Tibial artery (tissue), 4 donors: ENCODE measurements around the gene EXOC8.
"Not testable (repeated sequence)": the region's sequence is repeated elsewhere in the genome, so short reads cannot be mapped to it uniquely, and the experiment has no call there.

ENCODE experiments used
- DNase-seq, 2 donors: peaks; one replicate each; pipeline ENCODE4 v3.0.0-alpha.2; 2019
- H3K27ac ChIP-seq, 2 donors: fragments of 200-600 bp; sonication (generic) in 1 of 2; 1 replicate in 1 of 2; 2 replicates in 1 of 2; pipeline ENCODE4 v1.5.1; 2018 to 2019; ENCODE audit warnings: mild to moderate bottlenecking in 1 of 2
- H3K27me3 ChIP-seq, 2 donors: fragments of 200-600 bp; sonication (generic) in 1 of 2; one replicate each; pipeline versions ENCODE4 v1.5.1 to v1.6.0; 2016 to 2019
- H3K36me3 ChIP-seq, 3 donors: fragments of 200-600 bp; sonication (generic) in 2 of 3; one replicate each; pipeline ENCODE4 v1.5.1; 2016 to 2019; ENCODE audit warnings: mild to moderate bottlenecking in 2 of 3
- H3K4me1 ChIP-seq, 4 donors: fragments of 200-600 bp; sonication (generic) in 2 of 4; 1 replicate in 3 of 4; 2 replicates in 1 of 4; pipeline ENCODE4 v1.5.1; 2016 to 2019
- H3K4me3 ChIP-seq, 2 donors: fragments of 200-600 bp; sonication (generic) in 1 of 2; 1 replicate in 1 of 2; 2 replicates in 1 of 2; pipeline ENCODE4 v1.5.1; 2018 to 2019; ENCODE audit warnings: mild to moderate bottlenecking in 2 of 2
- H3K9me3 ChIP-seq, 3 donors: fragments of 200-600 bp; sonication (generic) in 1 of 3; one replicate each; pipeline ENCODE4 v1.5.1; 2016 to 2019
- intact Hi-C: fragments of 100-400 bp; cut with DNase I; formaldehyde crosslinking; loops from one replicate; pipeline ENCODE4 v1.15.0; 2023; ENCODE audit warnings: low total_unique reads
- TF ChIP-seq, protein P1 (sequence below), 2 experiments: fragments of 200-600 bp in 1 of 2; fragments of 450-650 bp in 1 of 2; IDR thresholded peaks; one replicate each; pipeline ENCODE4 v1.5.1; 2017 to 2019; ENCODE audit warnings: antibody characterized with exemption in 2 of 2, mild to moderate bottlenecking in 1 of 2, moderate library complexity in 1 of 2

EXOC8 gene

DNA sequence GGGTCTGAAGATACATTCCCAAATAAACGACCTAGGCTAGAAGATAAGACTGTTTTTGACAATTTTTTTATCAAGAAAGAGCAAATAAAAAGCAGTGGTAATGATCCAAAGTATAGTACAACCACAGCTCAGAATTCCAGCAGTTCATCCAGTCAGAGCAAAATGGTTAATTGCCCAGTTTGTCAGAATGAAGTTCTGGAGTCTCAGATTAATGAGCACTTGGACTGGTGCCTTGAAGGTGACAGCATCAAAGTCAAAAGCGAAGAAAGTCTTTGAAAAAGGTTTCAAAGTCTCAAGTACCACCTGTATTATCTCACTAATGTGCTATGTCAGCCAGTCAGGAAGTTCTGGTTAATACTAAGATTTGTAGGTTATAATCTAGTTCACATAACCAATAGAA lies 15.4 kb upstream of the EXOC8 start:
- peaks cover 0 to 2% (median under 1%) of the 10 kb centered on the region in 4 donors for H3K4me1 ChIP-seq
- intact Hi-C loops = no loop called here
- no peak for DNase-seq
- H3K27ac ChIP-seq = no peak overlapping the region
- no peak overlapping the region for H3K4me3 ChIP-seq
- H3K27me3 ChIP-seq = no peaks in the 10 kb centered on the region
- H3K36me3 ChIP-seq = peaks cover 19 to 40% (median 26%) of the 10 kb centered on the region in 3 donors
- H3K9me3 ChIP-seq = no peaks in the 10 kb centered on the region
- TF ChIP-seq, protein P1, sequence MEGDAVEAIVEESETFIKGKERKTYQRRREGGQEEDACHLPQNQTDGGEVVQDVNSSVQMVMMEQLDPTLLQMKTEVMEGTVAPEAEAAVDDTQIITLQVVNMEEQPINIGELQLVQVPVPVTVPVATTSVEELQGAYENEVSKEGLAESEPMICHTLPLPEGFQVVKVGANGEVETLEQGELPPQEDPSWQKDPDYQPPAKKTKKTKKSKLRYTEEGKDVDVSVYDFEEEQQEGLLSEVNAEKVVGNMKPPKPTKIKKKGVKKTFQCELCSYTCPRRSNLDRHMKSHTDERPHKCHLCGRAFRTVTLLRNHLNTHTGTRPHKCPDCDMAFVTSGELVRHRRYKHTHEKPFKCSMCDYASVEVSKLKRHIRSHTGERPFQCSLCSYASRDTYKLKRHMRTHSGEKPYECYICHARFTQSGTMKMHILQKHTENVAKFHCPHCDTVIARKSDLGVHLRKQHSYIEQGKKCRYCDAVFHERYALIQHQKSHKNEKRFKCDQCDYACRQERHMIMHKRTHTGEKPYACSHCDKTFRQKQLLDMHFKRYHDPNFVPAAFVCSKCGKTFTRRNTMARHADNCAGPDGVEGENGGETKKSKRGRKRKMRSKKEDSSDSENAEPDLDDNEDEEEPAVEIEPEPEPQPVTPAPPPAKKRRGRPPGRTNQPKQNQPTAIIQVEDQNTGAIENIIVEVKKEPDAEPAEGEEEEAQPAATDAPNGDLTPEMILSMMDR (IDR thresholded peaks at IDR 0.05) = no peak

DNA sequence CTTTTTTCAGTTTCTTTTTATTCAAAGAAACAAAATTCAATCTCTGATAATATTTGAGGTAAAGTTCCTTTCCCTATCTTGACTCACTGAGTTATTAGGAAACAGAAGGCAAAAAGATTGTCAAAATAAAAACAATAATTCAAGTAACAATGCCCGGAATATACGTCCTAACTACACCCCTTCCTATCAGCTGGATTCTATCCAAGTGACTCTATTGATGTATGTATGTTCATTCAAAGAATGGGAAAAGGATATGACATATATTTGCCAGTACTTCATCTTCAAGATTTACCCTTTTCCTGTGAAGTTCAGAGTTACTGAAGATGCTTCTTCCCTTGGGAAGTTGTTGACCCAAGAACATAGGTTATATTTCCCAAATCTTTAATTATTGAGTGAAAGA lies 14.2 kb upstream of the EXOC8 start:
- no peak overlapping the region for H3K27ac ChIP-seq
- intact Hi-C loops = no loop called here
- peaks cover 24 to 52% (median 37%) of the 10 kb centered on the region in 3 donors for H3K36me3 ChIP-seq

DNA sequence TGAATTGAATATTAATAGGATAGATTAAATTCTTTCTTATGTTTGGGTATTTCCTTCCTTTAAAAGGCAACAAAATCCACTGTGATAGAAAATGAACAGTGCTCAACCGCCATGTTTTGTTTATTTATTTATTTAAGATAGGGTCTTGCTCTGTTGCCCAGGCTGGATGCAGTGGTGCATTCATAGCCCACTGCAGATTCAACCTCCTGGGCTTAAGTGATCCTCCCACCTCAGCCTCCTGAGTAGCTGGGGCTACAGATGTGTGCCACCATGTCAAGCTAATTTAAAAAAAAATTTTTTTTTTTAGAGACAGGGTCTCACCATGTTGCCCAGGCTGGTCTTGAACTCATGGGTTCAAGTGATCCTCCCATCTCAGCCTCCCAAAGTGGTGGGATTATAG lies 11.2 kb upstream of the EXOC8 start:
- H3K9me3 ChIP-seq, H3K27me3 ChIP-seq, H3K4me3 ChIP-seq, intact Hi-C loops, H3K4me1 ChIP-seq, DNase-seq, H3K27ac ChIP-seq: not testable (repeated sequence)
- H3K36me3 ChIP-seq = peaks cover 24 to 55% (median 37%) of the 10 kb centered on the region in 3 donors

More for the DNA sequence above, 14.2 kb upstream of the EXOC8 start:
- no peaks in the 10 kb centered on the region for H3K4me1 ChIP-seq
- H3K4me3 ChIP-seq = no peak overlapping the region
- no peak for DNase-seq
- TF ChIP-seq, protein P1 (IDR thresholded peaks at IDR 0.05) = no peak
- H3K27me3 ChIP-seq = no peaks in the 10 kb centered on the region
- H3K9me3 ChIP-seq = no peaks in the 10 kb centered on the region

DNA sequence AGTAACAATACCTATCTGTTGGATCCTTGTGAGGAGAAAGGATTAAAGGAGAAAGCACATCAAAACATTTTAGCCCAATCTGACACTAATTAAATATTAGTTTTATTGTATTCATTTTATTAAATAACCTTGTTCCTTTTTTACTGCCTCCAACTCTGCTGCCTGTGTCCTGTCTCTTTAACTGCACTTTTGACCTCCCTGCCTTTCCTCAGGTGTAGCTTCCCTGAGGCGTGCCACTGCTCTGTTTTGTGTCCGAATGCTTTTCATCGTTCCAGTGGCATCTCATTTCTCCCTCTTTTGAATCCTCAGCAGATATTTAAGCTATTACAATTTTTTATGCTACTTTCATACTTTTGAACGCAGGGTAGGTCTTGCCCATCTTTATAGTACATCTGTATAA lies 10.8 kb upstream of the EXOC8 start:
- TF ChIP-seq, protein P1 (IDR thresholded peaks at IDR 0.05) = no peak
- Histone ChIP-seq H3K36me3 (peaks cover 23 to 55% (median 37%) of the 10 kb centered on the region in 3 donors), H3K4me3 (no peak overlapping the region), H3K4me1 (no peaks in the 10 kb centered on the region), H3K9me3 (no peaks in the 10 kb centered on the region), H3K27me3 (no peaks in the 10 kb centered on the region), H3K27ac (no peak overlapping the region)
- DNase-seq = no peak
- intact Hi-C loops = no loop called here

DNA sequence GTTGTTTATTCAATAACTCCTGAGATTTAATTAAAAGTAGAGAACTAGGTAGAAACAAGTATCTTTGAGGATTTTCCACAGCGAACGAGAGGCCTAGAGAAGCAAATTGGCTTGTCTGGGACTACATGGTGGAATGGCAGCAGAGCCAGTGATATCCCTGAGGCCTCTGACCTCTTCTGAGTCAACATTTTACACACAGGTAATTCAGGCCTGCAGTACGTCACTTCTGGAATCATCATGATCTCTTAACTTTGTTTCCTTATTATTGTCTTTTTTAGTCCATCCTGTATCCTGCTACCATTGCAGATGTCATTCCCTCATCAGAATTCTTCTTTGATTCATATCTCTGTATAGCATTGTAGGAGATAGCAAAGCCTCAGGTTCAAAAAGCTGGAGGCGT lies 10.3 kb upstream of the EXOC8 start:
- DNase-seq = no peak
- Histone ChIP-seq H3K4me3 (no peak overlapping the region), H3K4me1 (no peaks in the 10 kb centered on the region), H3K9me3 (no peaks in the 10 kb centered on the region), H3K36me3 (peaks cover 25 to 51% (median 33%) of the 10 kb centered on the region in 3 donors), H3K27me3 (no peaks in the 10 kb centered on the region), H3K27ac (no peak overlapping the region)
- TF ChIP-seq, protein P1 (IDR thresholded peaks at IDR 0.05) = no peak
- intact Hi-C loops = no loop called here

DNA sequence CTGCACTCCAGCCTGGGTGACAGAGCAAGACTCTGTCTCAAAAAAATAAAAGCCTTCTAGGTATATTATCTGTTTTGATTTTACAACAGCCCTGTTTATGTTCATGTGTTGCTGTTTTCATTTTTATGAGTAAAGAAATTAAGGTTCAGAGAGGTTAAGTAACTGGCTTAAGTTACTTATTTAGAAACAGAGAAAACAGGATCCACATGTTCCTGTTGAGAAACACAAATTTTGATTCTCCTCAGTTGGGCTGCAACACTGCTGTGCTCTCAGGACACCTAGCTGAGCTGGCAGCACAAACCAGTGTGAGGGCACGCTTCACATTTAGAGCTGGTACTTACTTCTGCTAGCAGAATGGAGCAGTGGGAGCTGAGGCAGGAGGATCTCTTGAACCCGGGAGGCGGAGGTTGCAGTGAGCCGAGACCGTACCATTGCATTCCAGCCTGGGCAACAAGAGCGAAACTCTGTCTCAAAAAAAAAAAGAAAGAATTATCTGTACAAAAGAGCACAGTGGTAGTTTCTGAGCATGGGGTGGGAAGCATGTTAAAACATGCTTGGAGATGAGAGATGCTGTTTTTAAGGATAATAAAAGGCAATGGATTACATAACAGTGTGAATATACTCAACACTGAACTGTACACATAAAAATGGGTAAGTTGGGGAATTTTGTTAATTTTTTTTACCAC lies 2.8 kb upstream of the EXOC8 start:
- H3K9me3 ChIP-seq = no peaks in the 10 kb centered on the region
- intact Hi-C loops = no loop called here
- TF ChIP-seq, protein P1 (IDR thresholded peaks at IDR 0.05) = no peak
- peaks cover 0 to 13% (median 5%) of the 10 kb centered on the region in 3 donors for H3K36me3 ChIP-seq
- H3K27me3 ChIP-seq = no peaks in the 10 kb centered on the region
- no peak overlapping the region for H3K27ac ChIP-seq
- no peak overlapping the region for H3K4me3 ChIP-seq
- H3K4me1 ChIP-seq = peaks cover 5 to 35% (median 23%) of the 10 kb centered on the region in 4 donors
- no peak for DNase-seq
